Inflammatory macrophage (primary cell): ENCODE data around the gene DLD.
A peak's percentile ranks its signal among the peaks of the same experiment; 100 is the strongest.
"Not testable (repeated sequence)": the region's sequence is repeated elsewhere in the genome, so short reads cannot be mapped to it uniquely, and the experiment has no call there.

Experiments used
- DNase-seq, 2 donors: peaks; one replicate each; pipeline ENCODE4 v3.0.0-alpha.2; 2020 to 2022

Gene DLD

GRCh38 chr7:107917763-107918651 lies 27.0 kb downstream of the DLD start:
- no peak for DNase-seq

GRCh38 chr7:107918948-107919347 lies 28.0 kb downstream of the DLD start:
- no peak for DNase-seq

GRCh38 chr7:107920048-107920772 lies 29.2 kb downstream of the DLD start:
- DNase-seq: no peak

GRCh38 chr7:107921826-107922225 lies 30.8 kb downstream of the DLD start:
- DNase-seq: not testable (repeated sequence)

GRCh38 chr7:107922886-107923285 lies 31.9 kb downstream of the DLD start:
- no peak for DNase-seq

- peak in 1 of 2 donors; percentile 38 for DNase-seq
Observed at GRCh38 chr7:107924841-107925504, 34.0 kb downstream of the DLD start.

- no peak for DNase-seq
Observed at GRCh38 chr7:107926481-107926880, 35.5 kb downstream of the DLD start.

GRCh38 chr7:107931740-107932515 lies 40.9 kb downstream of the DLD start:
- no peak for DNase-seq

- DNase-seq: no peak
Observed at GRCh38 chr7:107932805-107933204, 41.8 kb downstream of the DLD start.

- no peak for DNase-seq
Observed at GRCh38 chr7:107933386-107934013, 42.5 kb downstream of the DLD start.

- no peak for DNase-seq
Observed at GRCh38 chr7:107934991-107935770, 44.2 kb downstream of the DLD start.

GRCh38 chr7:107936312-107936711 lies 45.3 kb downstream of the DLD start:
- no peak for DNase-seq

- no peak for DNase-seq
Observed at GRCh38 chr7:107937531-107937930, 46.5 kb downstream of the DLD start.

GRCh38 chr7:107938456-107939250 lies 47.7 kb downstream of the DLD start:
- no peak for DNase-seq

- DNase-seq: no peak
Observed at GRCh38 chr7:107939573-107940489, 48.8 kb downstream of the DLD start.

GRCh38 chr7:107940951-107941350 lies 50.0 kb downstream of the DLD start:
- no peak for DNase-seq

- no peak for DNase-seq
Observed at GRCh38 chr7:107943018-107943417, 52.0 kb downstream of the DLD start.

- DNase-seq: no peak
Observed at GRCh38 chr7:107944411-107945169, 53.6 kb downstream of the DLD start.
